OCI-LY1 (cell line): ENCODE results near the gene SIRT5.

Source experiments
- H2AFZ ChIP-seq: fragments of 200-600 bp; sonication (generic), shearing (Covaris generic); 2 replicates; pipeline ENCODE4 v1.6.0; 2014; ENCODE audit warnings: antibody characterized with exemption, mild to moderate bottlenecking, low read length
- H3F3A ChIP-seq: fragments of 200-600 bp; sonication (generic), shearing (Covaris generic); 2 replicates; pipeline ENCODE4 v1.6.0; 2014; ENCODE audit warnings: mild to moderate bottlenecking, antibody characterized with exemption, low read length, moderate library complexity; ENCODE audit not compliant: insufficient read depth
- H3K27ac ChIP-seq: fragments of 200-600 bp; sonication (generic); 2 replicates; pipeline ENCODE4 v1.5.1; 2014; ENCODE audit warnings: low read length, mixed run types, mild to moderate bottlenecking, low read depth; ENCODE audit not compliant: poor library complexity, severe bottlenecking
- H3K27me3 ChIP-seq: fragments of 200-600 bp; sonication (generic); 2 replicates; pipeline ENCODE4 v1.6.0; 2014; ENCODE audit warnings: antibody characterized with exemption, mild to moderate bottlenecking, low read length, moderate library complexity; ENCODE audit not compliant: insufficient read depth
- H3K36me3 ChIP-seq: fragments of 200-600 bp; sonication (generic); 2 replicates; pipeline ENCODE4 v1.6.1; 2014; ENCODE audit warnings: mild to moderate bottlenecking, antibody characterized with exemption, low read length, moderate library complexity, mixed read lengths; ENCODE audit not compliant: insufficient read depth
- H3K4me1 ChIP-seq: fragments of 200-600 bp; sonication (generic); 2 replicates; pipeline ENCODE4 v1.5.1; 2014; ENCODE audit warnings: mild to moderate bottlenecking, low read length, moderate library complexity; ENCODE audit not compliant: insufficient read depth, severe bottlenecking
- H3K4me2 ChIP-seq: fragments of 200-600 bp; sonication (generic), shearing (Covaris generic); 2 replicates; pipeline ENCODE4 v1.6.1; 2014; ENCODE audit warnings: low read length
- H3K4me3 ChIP-seq: fragments of 200-600 bp; sonication (generic); 2 replicates; pipeline ENCODE4 v1.5.1; 2014; ENCODE audit warnings: low read length, low read depth, mild to moderate bottlenecking, mixed read lengths; ENCODE audit not compliant: poor library complexity, severe bottlenecking
- H3K79me2 ChIP-seq: fragments of 200-600 bp; shearing (Covaris generic); 2 replicates; pipeline ENCODE4 v1.6.1; 2016; ENCODE audit warnings: mixed run types, low read length, mixed read lengths; ENCODE audit not compliant: insufficient read depth
- H3K9ac ChIP-seq: fragments of 200-600 bp; sonication (generic), shearing (Covaris generic); 2 replicates; pipeline ENCODE4 v1.6.1; 2014; ENCODE audit warnings: mild to moderate bottlenecking, low read length, mixed read lengths
- H3K9me2 ChIP-seq: fragments of 200-600 bp; sonication (generic), shearing (Covaris generic); 2 replicates; pipeline ENCODE4 v1.6.1; 2014; ENCODE audit warnings: low read depth, mild to moderate bottlenecking, low read length, mixed read lengths
- H3K9me3 ChIP-seq: fragments of 200-600 bp; shearing (Covaris generic); 2 replicates; pipeline ENCODE4 v1.6.1; 2014; ENCODE audit warnings: low read length, mixed read lengths
- H4K20me1 ChIP-seq: fragments of 200-600 bp; sonication (generic), shearing (Covaris generic); 2 replicates; pipeline ENCODE4 v1.6.0; 2016; ENCODE audit warnings: mild to moderate bottlenecking, low read length; ENCODE audit not compliant: insufficient read depth
- CTCF ChIP-seq: fragments of 200-600 bp; sonication (generic), shearing (Covaris generic); IDR thresholded peaks from 2 replicates; pipeline ENCODE4 v1.5.1; 2017; ENCODE audit warnings: mild to moderate bottlenecking, antibody characterized with exemption, low read length, moderate library complexity, mixed read lengths
- EZH2 ChIP-seq: fragments of 200-600 bp; sonication (generic), shearing (Covaris generic); IDR thresholded peaks from 2 replicates; pipeline ENCODE4 v1.8.0; 2017; ENCODE audit warnings: borderline replicate concordance, mixed run types, mild to moderate bottlenecking, antibody characterized with exemption, low read length, moderate library complexity, mixed read lengths

Gene SIRT5

DNA sequence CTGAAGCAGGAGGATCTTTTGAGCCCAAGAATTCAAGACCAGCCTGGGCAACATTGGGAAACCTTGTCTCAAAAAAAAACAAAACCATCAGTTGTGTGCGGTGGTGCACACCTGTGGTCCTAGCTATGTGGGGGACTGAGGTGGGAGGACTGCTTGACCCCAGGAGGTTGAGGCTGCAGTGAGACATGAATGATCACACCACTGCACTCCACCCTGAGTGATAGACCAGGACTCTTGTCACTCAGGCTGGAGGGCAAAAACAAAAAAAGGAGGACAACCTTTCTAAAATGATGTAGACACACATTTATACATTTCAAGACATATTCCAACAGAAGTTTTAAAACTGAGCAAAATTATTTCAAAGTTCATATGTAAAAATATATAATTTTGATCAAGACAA is 85.9 kb downstream of the SIRT5 start:
- no peak overlapping the region for H3K9ac ChIP-seq
- no peak overlapping the region for H3K27ac ChIP-seq
- H2AFZ ChIP-seq = no peak overlapping the region
- peaks cover 22% of the 10 kb centered on the region for H3K4me1 ChIP-seq
- TF ChIP-seq CTCF (no peak), EZH2 (no peak)
- H3K9me3 ChIP-seq = no peaks in the 10 kb centered on the region
- no peaks in the 10 kb centered on the region for H3K36me3 ChIP-seq
- H3K79me2 ChIP-seq = peaks cover 68% of the 10 kb centered on the region
- no peaks in the 10 kb centered on the region for H3F3A ChIP-seq
- H3K9me2 ChIP-seq = no peaks in the 10 kb centered on the region
- H4K20me1 ChIP-seq = no peaks in the 10 kb centered on the region
- H3K4me2 ChIP-seq = no peak overlapping the region
- no peaks in the 10 kb centered on the region for H3K27me3 ChIP-seq
- no peak overlapping the region for H3K4me3 ChIP-seq

GRCh38 chr6:13660893-13661292 is 86.5 kb downstream of the SIRT5 start:
- H3K4me1 ChIP-seq = peaks cover 28% of the 10 kb centered on the region
- H3K27ac ChIP-seq = no peak overlapping the region
- no peak overlapping the region for H3K4me3 ChIP-seq
- no peak for TF ChIP-seq EZH2
- no peak for TF ChIP-seq CTCF
- no peaks in the 10 kb centered on the region for H3K9me2 ChIP-seq
- no peaks in the 10 kb centered on the region for H3K9me3 ChIP-seq
- no peak overlapping the region for H2AFZ ChIP-seq
- H3K27me3 ChIP-seq = no peaks in the 10 kb centered on the region
- H3F3A ChIP-seq = no peaks in the 10 kb centered on the region
- H3K79me2 ChIP-seq = peaks cover 72% of the 10 kb centered on the region
- H3K4me2 ChIP-seq = no peak overlapping the region
- H3K36me3 ChIP-seq = no peaks in the 10 kb centered on the region
- no peak overlapping the region for H3K9ac ChIP-seq
- H4K20me1 ChIP-seq = no peaks in the 10 kb centered on the region

DNA sequence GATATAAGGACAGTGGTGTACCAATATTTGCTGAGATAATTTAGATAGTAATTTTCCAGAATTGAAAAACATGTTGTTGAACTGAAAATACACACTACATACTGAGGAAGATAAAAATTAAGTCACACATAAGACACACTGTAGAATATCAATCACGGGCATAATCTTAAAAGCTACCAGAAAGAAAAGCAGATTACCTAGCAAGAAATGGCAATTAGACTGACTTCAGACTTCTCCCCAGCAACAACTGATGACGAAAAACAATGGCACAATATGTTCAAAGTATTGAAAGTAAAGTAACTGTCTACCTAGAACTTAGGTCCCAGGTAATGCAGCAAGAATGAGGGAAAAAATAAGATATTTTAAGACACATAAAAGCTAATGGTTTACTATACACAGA is 87.2 kb downstream of the SIRT5 start:
- Histone ChIP-seq H3K9me2 (no peaks in the 10 kb centered on the region), H3K4me2 (no peak overlapping the region), H3K4me1 (peaks cover 31% of the 10 kb centered on the region), H3K9ac (no peak overlapping the region), H2AFZ (no peak overlapping the region), H3K9me3 (no peaks in the 10 kb centered on the region), H3K79me2 (peaks cover 79% of the 10 kb centered on the region), H3K27me3 (no peaks in the 10 kb centered on the region), H3F3A (no peaks in the 10 kb centered on the region), H3K27ac (no peak overlapping the region), H3K4me3 (no peak overlapping the region), H3K36me3 (no peaks in the 10 kb centered on the region), H4K20me1 (no peaks in the 10 kb centered on the region)
- TF ChIP-seq EZH2 = no peak
- TF ChIP-seq CTCF = no peak
